Left cardiac atrium (tissue), 4 donors: Measurements from ENCODE around the gene CLSTN2. TPM values are rescaled to one million over a fixed set of nuclear protein-coding genes. Genes with fewer than 3 reads are reported as not detected.

Source experiments
- ATAC-seq, 2 donors: fragments of 200-7000 bp; cut with Tn5 transposase; one replicate each; pipeline ENCODE4 v1.9.1; 2020; ENCODE audit warnings: mild to moderate bottlenecking in 2 of 2, moderate library complexity in 2 of 2
- DNase-seq: peaks from one replicate; pipeline ENCODE4 v3.0.0-alpha.2; 2020
- intact Hi-C, 2 donors: fragments of 100-400 bp; cut with DNase I; formaldehyde crosslinking; loops; one replicate each; pipeline versions ENCODE4 v1.14.1 to v1.15.1; 2022 to 2023
- total RNA-seq, 2 donors: library from RNA; stranded (reverse); fragmentation: NEBNext Ultra II Directional; extraction: Animal tissue kit (Norgen Biotek cat#: 25700); gene quantifications; one replicate each; pipeline ENCODE4 v1.2.1, GENCODE V29; 2021
- donor health status: DM: no; HTN: yes; CAD: no.
- donor health status: DM: no; HTN: yes; CAD: no; lungs with severe emphysema.
- donor health status: DM: yes; HTN: yes; CAD: no.
- donor health status: Dilated cardiomyopathy.

CLSTN2 gene
- total RNA-seq, 2 donors from 2014 or later, result 22.9 to 26.6 TPM

DNA sequence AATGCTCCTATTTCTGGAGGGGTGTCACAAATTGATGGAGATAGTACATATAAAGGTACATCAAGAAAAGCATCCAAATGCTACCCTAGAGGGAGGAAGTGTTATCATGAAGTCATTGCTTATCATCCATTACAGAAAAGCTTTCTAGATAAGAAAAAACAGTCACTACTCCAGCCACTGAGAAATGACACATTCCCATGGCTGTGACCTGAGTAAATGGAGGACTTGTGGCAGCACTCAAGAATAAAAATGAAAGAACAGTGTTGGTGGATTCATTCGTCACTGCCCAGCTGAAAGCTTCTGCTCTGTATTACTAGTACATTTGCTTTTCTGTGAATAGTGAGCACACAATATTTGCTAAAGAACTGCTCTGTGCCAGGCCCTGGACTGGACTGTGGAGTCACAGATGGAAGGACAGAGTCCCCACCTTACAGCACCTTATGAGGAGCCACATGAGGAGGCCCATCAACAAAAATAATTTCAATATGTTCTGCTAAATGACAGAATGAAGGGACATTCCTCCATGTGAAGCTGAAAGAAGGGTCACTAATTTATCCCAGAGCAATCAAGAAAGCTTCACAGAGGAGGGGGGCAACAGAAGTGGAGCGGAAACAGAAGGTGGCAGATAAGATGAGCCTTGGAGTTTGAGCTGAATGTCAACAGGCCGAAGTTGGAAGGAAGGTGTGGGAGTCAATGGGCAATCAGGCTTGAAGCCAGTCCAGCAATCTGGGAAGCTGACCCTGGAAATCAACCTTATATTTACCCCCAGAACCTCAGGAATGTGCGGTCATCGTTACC, 399.3 kb downstream of the CLSTN2 start:
- intact Hi-C loops, result no loop called here
- DNase-seq (no peak), ATAC-seq (no peak)

GRCh38 chr3:140336465-140336864, 401.5 kb downstream of the CLSTN2 start:
- intact Hi-C loops, result no loop called here
- DNase-seq (no peak), ATAC-seq (no peak)

GRCh38 chr3:140338916-140339315, 403.9 kb downstream of the CLSTN2 start:
- no peak for ATAC-seq
- intact Hi-C loops, result no loop called here
- DNase-seq, result no peak

GRCh38 chr3:140341203-140341602, 406.2 kb downstream of the CLSTN2 start:
- DNase-seq, result no peak
- peak; percentile 11 to 65 for ATAC-seq
- intact Hi-C loops, result no loop called here

- intact Hi-C loops, result no loop called here
- ATAC-seq (no peak), DNase-seq (no peak)
Measured at GRCh38 chr3:140341817-140342403, 406.9 kb downstream of the CLSTN2 start.

- no peak for ATAC-seq
- DNase-seq, result no peak
- intact Hi-C loops, result no loop called here
Measured at GRCh38 chr3:140342668-140343067, 407.7 kb downstream of the CLSTN2 start.

DNA sequence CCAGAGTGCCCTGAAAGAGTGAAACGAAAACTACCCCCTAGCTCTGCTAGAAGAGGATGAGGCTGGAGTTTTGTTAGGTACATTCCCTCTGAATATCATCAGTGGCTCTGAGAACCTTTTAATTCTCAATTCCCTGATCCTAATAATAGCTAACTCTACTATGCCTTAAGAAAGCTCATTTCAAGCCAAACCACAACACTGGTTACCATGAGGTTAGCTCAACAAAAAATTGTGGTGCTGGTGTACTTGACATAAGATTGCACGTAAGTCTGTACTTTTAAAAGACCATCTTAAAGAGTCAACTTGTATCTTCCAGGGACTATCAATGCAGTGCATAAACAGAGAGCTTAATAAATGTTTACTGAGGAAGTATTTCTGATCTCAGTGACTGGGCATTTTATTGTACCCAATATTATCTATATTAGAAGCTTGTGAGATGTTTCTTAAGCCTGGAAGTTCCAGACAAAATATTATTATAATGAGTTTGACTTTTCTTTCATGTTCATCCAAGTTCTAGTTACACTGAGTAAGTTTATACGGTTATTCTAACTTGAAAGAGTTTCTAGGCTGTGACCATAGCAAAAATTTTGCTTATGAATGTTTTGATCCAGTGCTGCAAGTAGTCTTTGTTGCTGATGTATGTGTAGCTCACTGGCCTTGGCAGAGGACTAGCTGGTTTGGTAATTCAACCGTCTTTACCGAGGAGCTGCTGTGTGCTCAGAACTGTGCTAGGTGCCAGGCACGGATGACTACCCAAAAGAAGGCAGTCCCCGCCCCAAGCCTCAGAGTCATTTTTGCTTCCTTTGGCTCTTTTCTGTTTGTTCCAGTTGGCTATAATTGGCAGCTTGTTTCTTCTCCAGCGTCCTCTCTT, 408.5 kb downstream of the CLSTN2 start:
- ATAC-seq (no peak), DNase-seq (no peak)
- intact Hi-C loops, result no loop called here

GRCh38 chr3:140344082-140344454, 409.1 kb downstream of the CLSTN2 start:
- no peak for ATAC-seq

GRCh38 chr3:140344601-140345205, 409.7 kb downstream of the CLSTN2 start:
- intact Hi-C loops, result no loop called here
- DNase-seq, result no peak

More at GRCh38 chr3:140344082-140344454, 409.1 kb downstream of the CLSTN2 start:
- intact Hi-C loops, result no loop called here
- no peak for DNase-seq

GRCh38 chr3:140347151-140347550, 412.2 kb downstream of the CLSTN2 start:
- ATAC-seq, result no peak
- intact Hi-C loops, result no loop called here

More at GRCh38 chr3:140344601-140345205, 409.7 kb downstream of the CLSTN2 start:
- no peak for ATAC-seq

GRCh38 chr3:140349938-140350337, 415.0 kb downstream of the CLSTN2 start:
- ATAC-seq (peak; percentile 74 to 92), DNase-seq (no peak)
- intact Hi-C loops, result no loop called here

More at GRCh38 chr3:140347151-140347550, 412.2 kb downstream of the CLSTN2 start:
- DNase-seq, result no peak

GRCh38 chr3:140351466-140351865, 416.5 kb downstream of the CLSTN2 start:
- DNase-seq (no peak), ATAC-seq (no peak)
- intact Hi-C loops, result no loop called here

GRCh38 chr3:140355481-140355880, 420.5 kb downstream of the CLSTN2 start:
- ATAC-seq, result peak in 1 of 2 donors; percentile 51
- intact Hi-C loops, result no loop called here

DNA sequence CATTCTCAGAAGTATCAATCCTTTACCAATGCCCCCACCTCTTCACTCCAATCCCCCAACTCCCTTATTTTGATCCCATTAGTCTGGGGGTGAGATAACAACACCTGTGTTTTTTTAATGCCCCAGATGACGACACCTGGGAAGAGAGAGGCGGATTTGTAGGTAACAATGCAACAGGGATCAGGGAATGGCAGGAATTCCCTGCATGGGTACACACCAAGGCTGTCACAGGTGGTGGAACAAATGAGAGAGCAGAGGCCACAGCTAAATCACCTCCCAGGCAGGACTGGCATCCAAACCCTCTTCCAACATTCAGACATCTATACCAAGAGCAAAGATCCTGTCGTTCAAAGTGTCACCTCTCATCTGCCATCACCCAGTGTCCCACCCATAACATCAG, 423.7 kb downstream of the CLSTN2 start:
- intact Hi-C loops, result no loop called here
- ATAC-seq, result no peak
- DNase-seq, result no peak

More at GRCh38 chr3:140355481-140355880, 420.5 kb downstream of the CLSTN2 start:
- DNase-seq, result no peak

DNA sequence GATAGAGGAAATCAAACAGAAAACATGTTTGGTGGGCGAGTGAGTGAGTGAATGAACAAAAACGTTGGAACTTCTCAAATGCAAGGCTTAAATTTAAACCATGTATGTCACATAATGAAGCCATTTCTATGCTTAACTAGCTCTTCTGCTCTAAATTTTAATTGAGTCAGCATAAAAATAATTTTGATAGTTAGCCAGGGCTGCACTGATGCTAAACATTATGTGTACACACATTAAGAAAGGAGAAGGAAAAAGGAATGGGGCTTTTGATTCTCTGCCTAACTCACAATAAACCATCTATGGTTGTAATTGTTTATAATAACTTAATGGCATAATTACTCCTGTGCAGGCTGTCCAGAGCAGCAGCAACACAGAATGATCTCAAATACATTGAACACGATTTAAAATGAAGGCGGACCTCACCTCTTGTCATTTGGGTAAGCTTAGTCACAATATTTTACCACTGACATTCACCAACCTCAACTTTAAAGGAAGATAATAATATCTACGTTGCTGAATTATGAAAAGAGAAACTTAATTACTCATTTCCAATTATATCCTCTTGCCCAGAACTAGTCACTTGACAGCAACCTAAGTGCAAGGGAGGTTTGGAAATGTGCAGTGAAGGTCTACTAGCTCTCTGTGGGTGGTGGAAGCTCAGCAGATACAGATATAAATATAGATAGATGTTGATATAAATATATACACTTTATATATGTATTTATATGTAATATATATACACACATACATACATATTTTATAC, 424.4 kb downstream of the CLSTN2 start:
- DNase-seq (no peak), ATAC-seq (no peak)
- intact Hi-C loops, result no loop called here

DNA sequence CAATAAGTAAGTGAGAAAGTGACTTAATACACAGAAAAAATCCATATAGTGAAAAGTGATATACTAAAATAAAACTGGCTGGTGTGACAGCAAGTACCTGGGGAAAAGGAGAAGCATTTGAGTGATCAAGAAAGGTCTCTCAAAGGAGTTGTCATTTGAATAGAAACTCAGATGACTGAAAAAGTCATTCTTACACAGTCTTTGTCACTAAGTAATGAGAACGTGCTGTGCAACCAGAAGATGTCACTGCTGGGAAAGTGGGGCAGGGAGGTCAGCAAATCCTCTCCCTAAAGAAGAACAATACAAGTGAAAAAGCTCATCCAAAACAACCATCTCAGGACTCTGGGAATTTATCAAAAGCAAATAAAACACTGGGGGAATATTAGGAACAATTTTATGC, 425.3 kb downstream of the CLSTN2 start:
- DNase-seq (no peak), ATAC-seq (no peak)
- intact Hi-C loops, result no loop called here

DNA sequence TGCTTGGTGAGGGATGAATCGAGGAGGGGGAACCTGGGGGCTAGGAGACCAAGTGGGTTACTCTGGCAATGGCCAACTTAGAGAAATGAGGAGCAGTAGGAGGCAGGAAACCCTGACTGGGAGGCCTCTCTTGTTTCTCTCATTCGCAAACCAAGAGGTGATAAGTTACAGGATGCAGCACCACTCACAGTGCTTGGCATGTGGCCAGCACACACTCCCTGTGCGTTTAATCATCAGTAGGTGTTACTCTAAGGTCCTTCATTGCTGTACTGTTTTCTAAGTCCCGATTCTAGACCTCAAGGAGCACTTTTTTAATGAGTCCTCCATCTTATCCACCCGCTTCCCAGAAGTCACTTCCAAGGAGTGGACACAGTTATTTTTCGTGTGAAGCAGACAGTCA, 428.8 kb downstream of the CLSTN2 start:
- intact Hi-C loops, result no loop called here
- DNase-seq (peak; percentile 71), ATAC-seq (peak; percentile 79 to 81)

DNA sequence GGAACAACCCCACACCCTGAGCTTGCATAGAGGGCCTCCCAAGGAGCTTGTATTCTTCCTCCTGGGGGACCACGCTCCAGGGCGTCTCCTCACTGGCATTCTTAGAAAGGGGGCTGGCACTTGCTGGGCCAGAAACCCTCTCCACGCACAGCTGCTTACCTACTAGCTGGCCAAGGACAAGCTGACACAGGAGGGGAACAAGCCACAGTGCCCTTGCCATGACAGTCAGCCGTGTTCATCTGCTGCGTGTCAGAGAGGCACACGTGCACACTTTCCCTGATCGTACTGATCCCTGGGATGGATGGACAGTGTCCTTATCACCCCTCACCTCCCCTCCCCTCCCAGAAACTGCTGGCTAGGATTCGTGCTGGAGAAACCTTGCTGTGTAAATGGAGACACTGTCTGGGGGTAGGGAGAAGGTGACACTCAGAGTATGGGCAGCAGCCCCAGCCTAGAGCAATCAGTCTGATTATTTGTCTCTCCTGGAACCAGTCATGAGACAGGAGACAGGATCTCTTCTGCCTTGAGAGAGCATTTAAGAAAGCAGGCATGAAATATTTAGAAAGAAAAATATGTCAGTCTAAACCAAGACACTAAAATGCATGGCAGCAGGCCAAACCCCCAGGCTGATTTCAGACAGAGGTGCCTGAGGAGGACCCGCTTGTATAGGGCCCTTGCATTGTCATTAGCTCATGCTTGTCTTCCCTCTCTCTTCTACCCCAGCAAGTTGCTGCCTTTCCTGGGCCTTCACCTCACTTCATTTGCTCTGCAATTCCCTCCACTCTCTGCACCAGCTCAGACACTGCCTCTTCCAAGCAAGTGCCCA, 431.1 kb downstream of the CLSTN2 start:
- DNase-seq, result no peak
- intact Hi-C loops, result no loop called here
- peak; percentile 70 to 73 for ATAC-seq
